22Rv1 (cell line): ENCODE data around the gene TRIM63.

Source experiments
- CTCF ChIP-seq: fragments of 450-650 bp; IDR thresholded peaks from 2 replicates; pipeline ENCODE4 v1.5.1; 2017; ENCODE audit warnings: mild to moderate bottlenecking
- ZFX ChIP-seq: fragments of 450-650 bp; IDR thresholded peaks from 2 replicates; pipeline ENCODE4 v1.6.1; 2017; ENCODE audit warnings: antibody characterized with exemption, borderline replicate concordance

DNA sequence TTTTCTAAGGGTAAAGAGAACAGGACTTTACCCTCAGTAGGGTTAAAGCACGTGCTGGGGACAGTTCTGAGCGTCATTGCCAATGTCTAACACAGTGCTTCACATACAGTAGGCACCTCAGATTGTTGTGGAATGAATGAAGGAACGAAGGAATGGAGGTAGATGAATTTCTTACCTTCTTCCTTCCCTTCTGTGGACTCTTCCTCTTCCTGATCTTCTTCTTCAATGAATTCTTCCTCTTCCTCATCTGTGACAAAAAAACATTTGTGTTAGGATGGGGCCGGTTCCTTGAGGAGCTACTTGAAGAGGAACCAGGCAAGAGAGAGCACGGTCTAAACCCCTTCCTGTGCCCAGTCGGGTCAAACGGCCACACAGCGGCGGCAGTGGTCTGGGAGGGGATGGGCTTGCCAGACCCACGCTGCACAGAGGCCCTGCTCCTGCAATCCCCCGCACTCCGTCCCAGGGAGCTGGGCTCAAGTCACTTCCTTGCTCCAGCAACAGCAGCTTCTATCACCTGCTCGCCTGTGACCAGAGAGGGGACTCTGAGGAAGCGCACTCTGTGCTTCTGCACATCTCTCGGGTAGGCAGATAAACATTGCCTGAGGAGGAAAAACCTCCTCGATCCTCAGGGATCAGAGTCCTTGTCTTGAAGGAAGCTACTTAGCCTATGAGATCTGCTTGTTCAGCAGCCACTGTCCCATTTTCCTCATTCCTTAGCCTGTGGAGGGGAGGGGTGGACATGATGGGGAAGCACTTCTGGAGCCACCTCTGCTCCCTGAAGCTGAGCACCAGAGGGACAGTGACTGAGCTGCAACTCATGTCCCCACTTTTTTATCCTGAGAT is 13.5 kb downstream of the TRIM63 start:
- TF ChIP-seq CTCF (no peak), ZFX (no peak)
